GM18508 (cell line): ENCODE results near the gene C1QL1.
"Not testable (repeated sequence)": the region's sequence is repeated elsewhere in the genome, so short reads cannot be mapped to it uniquely, and the experiment has no call there.

Source experiments
- ATAC-seq: cut with Tn5 transposase; IDR thresholded peaks from one replicate; pipeline ENCODE4 v1.9.1; 2021; ENCODE audit warnings: moderate number of reproducible peaks; ENCODE audit not compliant: insufficient read depth, unreplicated experiment

C1QL1 gene

DNA sequence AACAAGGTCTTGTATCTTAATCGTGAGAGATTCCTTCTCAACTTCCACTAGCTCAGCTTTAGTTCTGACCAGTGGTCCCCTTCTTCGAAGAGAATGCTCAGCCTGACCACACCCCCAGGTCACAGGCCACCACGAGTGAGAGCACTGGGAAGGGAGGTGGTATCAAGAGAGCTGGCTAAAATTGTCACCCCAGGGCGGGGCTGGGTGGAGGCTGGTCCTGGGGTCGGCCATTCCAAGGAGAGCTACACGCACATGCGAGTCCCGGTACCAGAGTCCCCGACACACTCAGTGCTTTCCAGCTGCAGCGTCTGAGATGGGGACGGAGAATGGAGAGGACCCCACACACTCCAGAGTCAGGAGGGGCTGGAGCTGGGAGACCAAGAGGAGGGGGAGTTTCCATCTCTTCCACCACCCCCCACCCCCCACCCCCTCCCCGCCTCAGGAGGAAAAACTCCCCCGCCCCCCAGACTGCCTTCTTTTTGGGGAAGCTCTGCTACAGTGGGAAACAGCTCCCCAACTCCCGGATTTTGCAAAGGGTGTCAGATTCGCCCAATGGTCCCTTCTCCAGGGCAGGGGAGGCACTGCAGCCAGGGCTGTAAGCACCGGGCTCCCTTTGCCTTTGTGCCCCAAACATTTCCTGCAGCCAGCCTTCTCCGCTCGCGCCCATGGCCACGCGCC lies 1.6 kb downstream of the C1QL1 start:
- ATAC-seq: no peak

DNA sequence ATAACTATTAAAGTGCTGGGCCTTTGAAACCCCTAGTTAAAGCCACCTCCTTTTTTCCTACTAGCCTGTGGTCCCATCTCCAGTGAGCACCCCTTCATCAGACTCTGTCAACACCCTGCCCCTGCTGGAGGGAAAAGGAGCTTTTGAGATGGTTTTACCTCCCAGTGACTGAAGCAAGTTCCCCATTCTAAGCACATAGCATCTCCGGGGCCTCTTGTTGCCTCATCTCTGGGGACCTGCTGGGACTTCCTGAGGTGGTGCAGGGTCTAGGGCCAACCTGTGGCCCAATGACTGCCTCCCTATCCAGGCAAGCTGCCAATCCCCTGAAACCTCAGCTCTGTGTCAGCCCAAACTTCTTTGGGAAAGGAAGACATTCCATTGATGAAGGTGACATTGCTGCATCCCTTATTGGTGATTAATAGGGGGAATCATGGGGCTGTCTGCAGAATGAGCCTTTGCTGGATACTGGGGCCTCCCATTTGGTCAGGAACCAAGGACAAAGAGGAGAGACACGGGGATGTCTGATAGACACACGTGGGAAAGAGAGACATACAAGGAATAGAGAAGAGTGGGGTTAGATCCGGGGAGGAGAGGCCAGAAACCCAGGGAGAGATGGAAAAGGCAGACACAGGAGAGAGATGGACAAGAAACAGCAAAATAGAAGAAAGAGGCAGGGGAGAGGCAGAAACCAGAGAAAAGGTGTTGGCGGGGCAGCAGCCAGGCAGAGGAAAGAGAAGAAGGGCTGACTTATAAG lies 2.4 kb downstream of the C1QL1 start:
- ATAC-seq: no peak

DNA sequence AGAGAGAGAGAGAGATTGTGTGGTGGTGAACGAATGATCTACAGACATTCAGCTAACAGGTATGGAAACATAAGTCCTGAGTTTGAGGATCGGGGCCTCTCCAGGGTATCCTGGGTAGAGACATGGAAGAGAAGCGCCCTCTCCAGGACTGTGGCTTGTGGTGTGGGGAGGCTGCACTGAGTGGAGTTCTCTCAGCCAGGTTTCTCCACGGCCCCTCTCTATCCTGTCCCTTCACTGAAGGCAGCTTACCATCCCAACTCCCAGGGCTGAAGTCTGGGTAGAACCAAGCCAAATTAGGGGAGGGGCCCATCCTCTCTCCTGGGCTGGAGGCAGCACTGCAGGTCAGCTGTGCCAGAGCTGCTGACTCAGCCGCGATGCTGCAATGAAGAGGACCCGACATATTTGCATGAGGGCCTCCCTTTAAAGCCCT lies 6.2 kb downstream of the C1QL1 start:
- ATAC-seq: no peak

DNA sequence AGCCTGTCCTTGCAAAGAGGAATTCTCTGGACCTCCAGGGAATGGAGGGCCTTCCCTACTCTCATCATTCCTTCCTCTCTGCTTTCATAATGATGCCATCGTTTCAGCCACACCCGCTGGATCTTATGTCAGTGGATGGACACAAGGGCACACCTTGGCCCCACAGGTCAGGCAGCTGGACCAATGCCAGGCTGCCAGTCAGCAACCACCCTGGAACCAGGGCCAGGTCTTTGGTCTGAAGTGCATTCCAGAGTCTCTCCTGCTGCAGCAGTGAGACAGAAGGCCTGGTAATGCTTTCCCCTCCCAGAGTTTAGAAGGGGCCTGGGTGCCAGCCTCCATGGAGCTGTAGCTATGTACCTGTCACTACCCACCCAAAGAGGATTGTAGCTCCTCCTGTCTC lies 7.4 kb downstream of the C1QL1 start:
- ATAC-seq: no peak

DNA sequence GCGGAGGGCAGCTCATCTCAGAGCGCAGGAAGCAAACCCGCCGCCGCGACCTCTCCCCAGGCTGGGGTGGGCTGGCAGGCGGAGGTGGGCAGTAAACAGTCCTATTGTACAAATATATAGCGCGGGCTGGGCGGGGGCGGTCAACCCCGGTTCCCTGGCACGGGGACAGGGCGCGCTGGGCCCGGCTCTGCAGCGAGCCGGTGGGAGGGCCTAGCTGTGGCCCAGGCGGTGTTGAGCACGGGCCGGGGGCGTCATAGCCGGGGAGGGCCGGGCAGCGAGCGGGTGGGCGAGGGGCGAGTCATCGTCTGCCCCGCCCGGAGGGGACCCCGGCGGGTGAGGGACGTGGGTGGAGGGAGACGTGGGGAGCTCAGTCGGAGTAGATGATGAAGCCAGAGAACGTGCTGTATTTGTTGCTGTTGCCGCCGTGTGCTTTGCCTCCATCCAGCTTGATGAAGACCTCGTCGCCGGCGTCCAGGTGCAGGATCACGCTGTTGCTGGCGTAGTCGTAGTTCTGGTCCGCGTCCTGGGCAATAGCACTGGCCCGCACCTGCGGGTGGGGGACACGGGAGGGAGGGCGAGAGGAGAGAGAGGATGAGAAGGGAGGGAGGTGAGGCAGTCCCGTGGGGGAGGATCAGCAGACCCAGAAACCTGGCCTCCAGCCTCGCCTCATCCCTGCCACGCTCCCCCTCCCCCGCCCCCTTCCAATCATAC lies 8.1 kb downstream of the C1QL1 start:
- no peak for ATAC-seq

DNA sequence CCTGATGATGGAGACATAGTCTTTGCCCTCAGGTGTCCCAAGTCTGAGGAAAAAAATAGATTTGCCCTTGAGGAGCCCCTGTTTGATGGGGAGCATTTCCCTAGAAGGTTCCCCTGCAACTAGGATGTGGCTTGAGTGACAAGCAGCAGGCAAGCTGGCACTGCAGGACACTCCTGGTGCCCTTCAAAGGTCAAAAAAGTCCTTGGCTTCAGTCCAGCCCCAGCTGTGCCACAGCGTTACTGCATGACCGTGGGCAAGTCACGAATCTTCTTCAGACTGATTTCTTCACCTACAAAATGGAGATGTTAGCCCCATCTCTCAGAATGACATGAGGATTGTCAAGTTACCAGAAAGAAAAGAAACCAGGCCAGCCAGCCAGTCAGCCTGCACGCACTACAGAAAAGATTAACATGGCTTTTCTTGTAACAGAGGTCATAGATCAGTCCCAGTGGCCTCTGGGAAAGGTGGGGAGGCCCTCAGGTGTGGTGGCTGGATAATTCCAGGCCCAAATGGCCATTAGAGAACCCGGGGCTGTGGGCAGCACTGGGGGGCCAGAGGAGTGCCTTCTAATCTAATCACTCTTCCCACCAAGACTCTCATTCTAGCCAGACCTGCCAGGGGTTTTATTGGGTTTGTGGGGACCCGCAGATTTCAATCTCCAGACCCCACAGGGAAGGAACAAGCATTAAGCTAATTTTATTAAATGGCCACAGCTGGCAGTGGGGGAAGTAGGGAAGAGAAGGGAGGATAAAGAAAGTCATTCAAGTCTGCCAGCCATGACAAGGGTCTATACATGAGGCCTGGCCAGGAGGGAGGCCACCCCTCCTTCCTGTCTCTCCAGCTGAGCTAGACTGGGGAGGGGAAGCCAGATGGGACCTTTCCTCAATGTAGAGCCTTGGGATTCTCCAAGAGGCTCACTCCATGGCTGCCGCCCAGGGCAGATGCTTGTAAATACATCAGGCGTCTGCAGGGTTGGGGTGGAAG lies 10.8 kb downstream of the C1QL1 start:
- no peak for ATAC-seq

DNA sequence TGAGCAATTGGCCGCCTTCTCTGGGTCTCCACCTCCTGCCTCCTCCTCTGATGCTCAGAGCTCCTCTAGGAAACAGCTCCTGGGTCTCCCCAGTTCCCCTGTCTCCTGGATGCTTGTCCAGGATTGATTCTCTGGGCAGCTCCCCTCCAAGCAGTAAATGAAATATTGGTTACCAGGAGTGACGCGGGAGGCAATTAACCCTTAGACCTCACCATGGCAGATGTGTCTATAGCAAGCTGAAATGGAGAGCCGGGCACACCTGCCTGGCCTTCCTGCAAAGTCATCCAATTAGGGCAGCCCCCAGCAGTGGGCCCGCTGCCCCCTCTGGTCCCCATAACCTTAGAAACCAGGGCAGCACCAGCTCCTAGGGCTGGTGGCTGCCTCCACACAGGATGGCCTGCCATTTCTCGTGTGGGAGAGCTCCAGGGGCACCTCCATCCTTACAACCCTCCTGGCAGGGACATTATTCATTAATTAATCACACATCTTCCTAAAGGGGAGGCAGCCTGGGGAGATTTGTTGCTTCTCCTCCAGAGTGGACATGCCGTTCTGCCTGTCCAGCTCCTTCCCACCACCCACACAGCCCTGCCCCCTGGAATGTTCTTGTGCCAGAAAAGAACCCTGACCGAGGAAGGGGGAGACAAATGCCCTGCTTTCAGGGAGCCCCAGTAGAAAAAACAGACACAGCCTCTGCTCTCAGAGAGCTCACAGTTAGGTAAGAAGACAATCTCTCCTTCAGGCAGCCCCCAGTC lies 12.3 kb downstream of the C1QL1 start:
- ATAC-seq: no peak

DNA sequence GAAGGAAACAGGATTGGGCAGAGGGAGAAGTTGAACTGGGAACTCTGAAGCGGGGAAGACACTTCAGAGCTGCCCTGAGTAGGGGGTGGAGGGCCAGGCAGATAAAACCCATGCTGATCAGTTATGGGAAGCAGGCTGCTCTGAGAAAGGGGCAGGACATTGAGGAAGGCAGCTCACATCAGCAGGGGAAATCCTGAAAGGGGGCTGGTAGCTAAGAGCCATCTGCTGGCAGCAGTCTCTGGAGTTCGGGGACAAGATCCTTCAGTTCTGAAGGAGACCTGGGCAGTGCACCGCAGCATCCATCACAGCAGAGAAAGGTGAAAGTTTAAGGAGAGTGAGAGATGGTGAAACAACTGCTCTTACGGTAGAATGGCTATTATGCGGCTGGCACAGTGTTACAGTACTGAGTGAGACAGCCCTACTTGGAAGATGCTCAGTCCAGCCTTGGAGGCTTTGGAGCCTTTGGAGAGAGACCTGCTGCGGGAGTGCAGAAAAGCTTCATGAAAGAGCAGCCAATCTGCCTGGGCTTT lies 15.1 kb downstream of the C1QL1 start:
- ATAC-seq: no peak

DNA sequence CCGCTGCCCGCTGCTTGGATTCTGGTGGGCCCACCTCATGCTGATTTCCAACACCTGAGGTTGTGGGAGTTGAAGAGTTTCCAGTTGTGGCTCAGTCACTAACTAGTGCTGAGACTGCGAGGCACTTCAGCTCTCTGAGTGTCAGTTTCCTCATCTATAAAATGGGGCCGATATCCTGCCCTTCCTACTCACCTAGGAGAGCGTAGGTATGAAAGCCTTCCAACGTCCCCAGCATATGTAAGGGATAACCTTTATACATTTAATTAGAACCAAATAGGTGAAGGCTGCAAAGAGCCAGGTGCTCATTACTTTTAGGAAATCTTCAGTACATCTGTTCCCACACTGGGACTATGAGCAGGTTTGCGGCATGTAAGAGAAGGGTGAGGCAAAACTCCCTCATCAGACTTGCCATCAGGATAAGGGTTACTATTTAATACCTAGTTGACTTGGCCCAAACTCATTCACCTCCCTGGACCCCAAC lies 19.7 kb downstream of the C1QL1 start:
- no peak for ATAC-seq

DNA sequence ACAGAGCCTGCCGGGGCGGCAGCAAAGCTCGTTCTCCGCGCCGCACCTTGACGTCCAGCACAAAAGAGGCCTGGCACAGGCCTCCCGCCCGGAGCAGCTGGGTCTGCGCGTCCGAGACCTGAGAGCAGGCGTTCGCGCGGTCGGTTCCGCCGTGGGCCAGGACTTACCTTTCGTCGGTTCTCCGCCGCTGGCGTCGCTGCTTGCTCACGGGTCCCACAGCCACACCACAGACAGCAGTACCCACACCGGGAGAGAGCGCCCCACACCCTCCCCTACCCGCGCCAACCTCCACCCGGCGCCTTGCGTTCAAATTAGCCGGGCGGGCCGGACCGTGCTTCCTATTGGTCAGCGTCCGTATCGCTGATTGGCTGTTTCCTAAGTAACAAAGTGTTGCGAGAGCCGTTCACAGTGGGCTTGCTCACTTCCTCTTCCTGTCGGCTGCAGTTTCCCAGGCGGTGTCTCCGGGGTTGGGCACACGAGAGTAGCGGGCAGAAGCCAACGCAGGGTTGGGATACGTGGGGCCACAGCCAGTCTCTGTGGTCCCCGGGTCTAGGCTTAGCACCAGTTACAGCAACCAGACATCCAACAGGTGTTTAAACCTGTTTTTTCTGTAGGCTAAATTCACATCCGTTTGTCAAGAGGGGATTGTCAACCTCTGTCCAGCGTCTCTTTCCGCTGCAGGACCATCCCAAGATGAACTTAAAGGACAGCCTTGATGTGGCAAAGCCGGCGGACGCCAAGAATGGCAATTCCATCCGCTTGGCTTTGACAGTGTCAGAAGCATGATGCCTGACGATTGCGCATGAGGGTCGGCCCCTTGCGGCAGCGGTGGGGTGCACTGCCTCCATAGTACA lies 20.4 kb downstream of the C1QL1 start, which contains the start of gene KIF18B:
Gene KIF18B, minus strand, starts transcription at position 313 of the 854 bp plus-strand sequence. CDS start 11,429 bp downstream, outside the sequence.
- peak; percentile 82 for ATAC-seq

DNA sequence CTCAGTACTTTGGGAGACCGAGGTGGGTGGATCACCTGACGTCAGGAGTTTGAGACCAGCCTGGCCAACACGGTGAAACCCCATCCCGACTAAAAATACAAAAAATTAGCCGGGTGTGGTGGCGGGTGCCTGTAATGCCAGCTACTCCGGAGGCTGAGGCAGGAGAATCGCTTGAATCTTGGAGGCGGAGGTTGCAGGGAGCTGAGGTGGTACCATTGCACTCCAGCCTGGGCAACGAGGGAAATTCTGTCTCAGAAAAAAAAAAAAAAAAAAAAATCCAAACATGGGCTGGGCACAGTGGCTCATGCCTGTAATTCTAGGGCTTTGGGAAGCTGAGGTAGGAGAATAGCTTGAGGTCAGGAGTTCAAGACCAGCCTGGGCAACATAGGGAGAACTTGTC lies 22.5 kb downstream of the C1QL1 start:
- not testable (repeated sequence) for ATAC-seq

DNA sequence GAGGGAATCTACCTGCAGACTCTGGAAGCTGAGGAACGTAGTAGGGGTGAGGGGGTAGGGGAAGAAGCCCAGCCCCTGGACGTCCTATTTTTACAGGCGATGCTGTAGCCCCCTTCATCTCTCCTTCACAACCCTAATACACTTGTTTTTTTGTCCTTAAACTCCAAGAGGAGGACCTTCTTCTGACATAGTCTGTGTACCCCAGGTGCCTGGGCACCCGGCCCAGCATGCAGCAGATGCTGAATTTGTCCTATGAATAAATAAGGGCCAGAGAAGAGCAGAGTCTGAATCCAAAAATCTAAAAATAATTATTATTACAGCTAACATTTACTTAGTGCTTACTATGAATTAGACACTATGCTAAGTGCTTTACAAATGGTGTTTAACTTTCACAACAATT lies 25.6 kb downstream of the C1QL1 start:
- ATAC-seq: no peak

DNA sequence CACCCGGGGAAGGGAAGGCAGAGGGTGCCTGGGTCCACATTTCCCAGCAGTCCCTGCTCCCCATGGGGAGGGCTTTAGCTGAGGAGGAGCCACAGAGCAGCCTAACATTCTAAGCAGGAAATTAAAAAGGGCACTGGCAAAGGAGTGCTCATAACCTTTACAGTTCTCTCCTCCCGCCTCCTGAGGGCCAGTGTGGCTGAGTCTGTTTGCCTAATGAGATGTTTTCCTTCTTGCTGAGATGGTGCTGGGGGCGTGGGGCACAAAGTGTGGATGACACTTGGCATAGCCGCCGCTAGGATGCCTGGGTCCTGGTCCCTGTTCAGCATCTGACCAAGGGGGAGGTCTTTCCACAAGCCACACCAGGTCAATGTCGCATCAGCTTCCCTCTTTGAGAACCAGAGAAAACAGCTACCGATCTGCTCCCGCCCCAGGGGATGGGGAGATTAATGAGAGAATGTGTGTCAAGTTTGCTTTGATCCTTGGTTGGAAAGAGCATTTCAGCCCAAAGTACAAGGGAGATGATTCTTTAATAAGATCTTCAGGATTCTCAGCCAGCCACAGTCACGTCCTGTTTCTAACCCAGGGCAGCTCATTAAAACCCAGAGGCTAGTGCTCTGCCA lies 26.3 kb downstream of the C1QL1 start:
- no peak for ATAC-seq

DNA sequence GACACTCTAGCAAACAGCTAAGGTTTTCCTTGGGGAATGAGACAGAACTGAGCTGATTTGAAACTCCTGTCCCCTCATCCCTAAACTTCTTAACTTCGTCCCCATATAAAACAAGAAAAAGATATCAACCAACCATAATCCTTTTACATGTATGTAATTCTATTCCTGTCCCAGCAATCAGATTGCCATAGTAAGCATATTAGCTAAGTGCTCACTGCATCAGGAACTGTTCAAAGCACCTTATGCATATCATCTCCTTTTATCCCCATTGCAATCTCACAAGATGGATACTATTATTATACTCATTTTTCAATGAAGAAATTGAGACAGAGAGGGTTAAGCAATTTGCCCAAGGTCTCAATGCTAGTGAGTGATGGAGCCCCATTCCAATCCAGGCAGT lies 27.3 kb downstream of the C1QL1 start:
- no peak for ATAC-seq

DNA sequence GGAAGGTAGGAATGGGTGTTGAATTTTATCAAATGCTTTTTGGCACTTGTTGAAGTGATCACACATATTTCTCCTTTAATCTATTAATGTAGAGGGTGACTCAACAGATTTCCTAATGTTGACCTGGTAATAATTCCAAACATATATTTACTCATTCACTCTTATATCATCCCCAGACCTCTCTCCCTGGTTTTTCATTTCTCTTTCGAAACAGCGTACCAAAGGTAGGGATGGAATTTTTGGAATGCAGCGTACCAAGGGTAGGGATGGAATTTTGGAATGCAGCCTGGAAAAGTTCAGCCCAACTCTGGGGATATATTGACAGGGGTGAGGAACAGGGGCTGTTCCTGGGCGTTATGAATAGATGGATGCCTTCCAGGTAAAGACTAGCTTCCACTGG lies 27.8 kb downstream of the C1QL1 start:
- ATAC-seq: no peak

DNA sequence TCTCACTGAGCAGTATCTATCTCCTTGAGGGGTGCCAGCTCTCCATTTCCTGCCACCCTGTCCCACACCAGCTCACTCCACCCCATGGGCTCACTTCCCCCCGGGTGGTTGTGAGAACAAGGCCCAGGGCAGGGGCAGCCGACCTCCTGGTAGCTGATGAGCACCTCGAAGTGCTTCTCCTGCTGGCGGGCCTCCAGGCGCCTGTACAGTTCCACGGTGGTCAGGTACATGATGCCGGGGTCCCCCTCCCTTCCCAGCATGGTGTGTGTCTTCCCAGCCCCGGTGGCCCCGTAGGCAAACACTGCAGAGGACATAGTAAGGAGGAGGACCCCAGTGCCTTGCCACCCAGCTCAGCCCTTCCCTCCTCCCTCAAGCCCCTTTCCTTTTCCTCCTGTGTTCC lies 33.0 kb downstream of the C1QL1 start:
- no peak for ATAC-seq

DNA sequence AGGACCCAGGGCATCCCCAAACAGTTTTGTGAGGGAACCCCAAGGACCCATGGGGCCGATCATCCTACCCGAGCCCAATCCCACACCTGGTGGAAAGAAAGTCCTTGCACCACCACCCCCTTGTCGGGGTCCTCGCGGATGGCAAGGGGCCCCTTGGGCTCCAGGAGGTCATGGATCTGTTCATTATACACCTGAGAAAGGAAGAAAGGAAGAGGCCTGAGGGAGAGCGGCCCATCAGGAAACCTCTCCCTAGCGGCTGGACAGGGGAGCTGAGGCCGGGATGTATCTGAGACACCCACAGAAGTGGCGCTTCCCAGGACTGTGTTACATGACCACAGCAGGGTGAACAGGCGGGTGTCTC lies 33.4 kb downstream of the C1QL1 start:
- ATAC-seq: no peak
